T-helper 1 cell treated with Interleukin-12 subunit alpha and Interleukin-12 subunit beta and Interleukin-4 antibody, amounts not matched to agents 30 μg/mL and 1 μg/mL, for 36 hours (primary cell): ENCODE measurements around the gene CD226.
"Not testable (repeated sequence)": the region's sequence is repeated elsewhere in the genome, so short reads cannot be mapped to it uniquely, and the experiment has no call there.

Experiments used
- H3K27ac Mint-ChIP-seq: one replicate; pipeline ENCODE4 v1.8.0; 2021; ENCODE audit warnings: mild to moderate bottlenecking, mixed read lengths
- H3K27me3 Mint-ChIP-seq: one replicate; pipeline ENCODE4 v1.8.0; 2021; ENCODE audit warnings: low read depth, mixed read lengths
- H3K36me3 Mint-ChIP-seq: one replicate; pipeline ENCODE4 v1.8.0; 2021; ENCODE audit warnings: low read depth, mixed read lengths
- H3K4me1 Mint-ChIP-seq: one replicate; pipeline ENCODE4 v1.8.0; 2021; ENCODE audit warnings: low read depth, mixed read lengths
- H3K4me3 Mint-ChIP-seq: one replicate; pipeline ENCODE4 v1.8.0; 2021; ENCODE audit warnings: mild to moderate bottlenecking, moderate library complexity, mixed read lengths
- H3K9me3 Mint-ChIP-seq: one replicate; pipeline ENCODE4 v1.8.0; 2021; ENCODE audit warnings: mixed read lengths

Gene CD226

DNA sequence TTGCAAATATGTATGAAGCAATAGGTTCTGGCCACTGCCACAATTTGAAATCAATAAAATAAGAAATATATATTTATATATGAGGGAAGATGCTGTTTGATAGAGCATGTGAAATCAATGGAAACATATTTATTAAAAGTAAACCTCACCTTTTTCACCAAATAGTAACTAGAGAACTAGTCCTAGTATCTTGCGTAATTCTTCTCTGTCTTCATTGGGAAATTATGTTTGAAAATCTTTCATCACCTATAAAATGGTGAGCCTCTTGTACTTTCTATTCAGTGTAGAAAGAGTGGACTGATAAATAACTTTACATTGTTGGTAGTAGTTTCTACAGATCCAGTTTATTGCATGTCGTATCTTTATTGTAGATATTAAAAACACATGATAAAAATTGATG lies 103.0 kb downstream of the CD226 start:
- Mint-ChIP-seq H3K9me3 (no peaks in the 10 kb centered on the region), H3K27me3 (no peaks in the 10 kb centered on the region), H3K27ac (no peak overlapping the region), H3K4me3 (no peak overlapping the region), H3K4me1 (no peaks in the 10 kb centered on the region), H3K36me3 (no peaks in the 10 kb centered on the region)

DNA sequence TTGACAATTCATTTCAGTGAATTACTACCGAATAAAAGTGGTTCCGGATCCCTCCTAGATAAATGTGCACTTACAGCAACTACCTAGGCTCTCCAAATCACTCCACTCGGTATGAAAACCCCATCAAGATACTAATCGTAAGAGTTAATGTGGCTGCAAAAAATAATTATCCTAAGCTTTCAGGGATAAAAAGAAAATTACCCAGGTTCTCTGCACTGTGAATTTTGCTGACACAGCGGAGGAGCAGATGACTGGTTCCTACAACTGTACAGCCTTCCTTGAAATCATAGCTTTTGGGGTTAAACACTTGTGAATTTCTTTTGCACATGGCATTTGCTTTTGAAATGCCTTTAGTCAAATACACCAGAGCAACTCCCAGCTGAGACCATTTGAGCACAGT lies 104.7 kb downstream of the CD226 start:
- H3K9me3 Mint-ChIP-seq, result no peaks in the 10 kb centered on the region
- H3K4me1 Mint-ChIP-seq, result no peaks in the 10 kb centered on the region
- no peak overlapping the region for H3K4me3 Mint-ChIP-seq
- no peaks in the 10 kb centered on the region for H3K27me3 Mint-ChIP-seq
- H3K36me3 Mint-ChIP-seq, result no peaks in the 10 kb centered on the region
- no peak overlapping the region for H3K27ac Mint-ChIP-seq

DNA sequence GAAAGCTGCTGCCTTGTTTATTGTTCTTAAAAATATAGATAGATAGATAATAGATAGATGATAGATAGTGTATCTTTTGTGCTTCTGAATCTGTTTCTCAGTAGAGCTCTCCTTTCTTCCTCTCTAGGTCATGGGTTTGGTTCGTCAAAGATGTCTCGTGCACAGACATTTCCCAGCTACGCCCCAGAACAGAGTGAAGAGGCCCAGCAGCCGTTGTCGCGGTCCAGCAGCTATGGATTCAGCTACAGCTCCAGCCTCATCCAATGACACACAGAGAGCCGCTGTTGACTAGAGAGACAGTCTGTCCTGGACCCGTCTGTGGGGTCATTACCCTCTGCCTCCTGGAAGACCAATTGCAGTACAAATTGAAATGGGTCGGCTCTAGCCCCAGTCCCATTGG lies 106.6 kb downstream of the CD226 start:
- Mint-ChIP-seq H3K36me3 (no peaks in the 10 kb centered on the region), H3K4me1 (no peaks in the 10 kb centered on the region), H3K9me3 (no peaks in the 10 kb centered on the region), H3K4me3 (no peak overlapping the region), H3K27ac (no peak overlapping the region), H3K27me3 (no peaks in the 10 kb centered on the region)

- Mint-ChIP-seq H3K4me1 (no peaks in the 10 kb centered on the region), H3K4me3 (no peak overlapping the region)
Observed at GRCh38 chr18:69840445-69840844, 107.2 kb downstream of the CD226 start.

GRCh38 chr18:69840001-69840400 lies 107.7 kb downstream of the CD226 start:
- Mint-ChIP-seq H3K9me3 (no peaks in the 10 kb centered on the region), H3K27ac (no peak overlapping the region), H3K27me3 (no peaks in the 10 kb centered on the region), H3K36me3 (peaks cover 4% of the 10 kb centered on the region), H3K4me3 (no peak overlapping the region), H3K4me1 (no peaks in the 10 kb centered on the region)

More at GRCh38 chr18:69840445-69840844, 107.2 kb downstream of the CD226 start:
- no peaks in the 10 kb centered on the region for H3K27me3 Mint-ChIP-seq
- no peaks in the 10 kb centered on the region for H3K9me3 Mint-ChIP-seq
- H3K36me3 Mint-ChIP-seq, result peaks cover 3% of the 10 kb centered on the region
- H3K27ac Mint-ChIP-seq, result no peak overlapping the region

- Mint-ChIP-seq H3K27me3 (no peaks in the 10 kb centered on the region), H3K27ac (no peak overlapping the region), H3K36me3 (peaks cover 8% of the 10 kb centered on the region), H3K4me3 (no peak overlapping the region), H3K9me3 (no peaks in the 10 kb centered on the region), H3K4me1 (no peaks in the 10 kb centered on the region)
Observed at GRCh38 chr18:69839497-69839896, 108.2 kb downstream of the CD226 start.

DNA sequence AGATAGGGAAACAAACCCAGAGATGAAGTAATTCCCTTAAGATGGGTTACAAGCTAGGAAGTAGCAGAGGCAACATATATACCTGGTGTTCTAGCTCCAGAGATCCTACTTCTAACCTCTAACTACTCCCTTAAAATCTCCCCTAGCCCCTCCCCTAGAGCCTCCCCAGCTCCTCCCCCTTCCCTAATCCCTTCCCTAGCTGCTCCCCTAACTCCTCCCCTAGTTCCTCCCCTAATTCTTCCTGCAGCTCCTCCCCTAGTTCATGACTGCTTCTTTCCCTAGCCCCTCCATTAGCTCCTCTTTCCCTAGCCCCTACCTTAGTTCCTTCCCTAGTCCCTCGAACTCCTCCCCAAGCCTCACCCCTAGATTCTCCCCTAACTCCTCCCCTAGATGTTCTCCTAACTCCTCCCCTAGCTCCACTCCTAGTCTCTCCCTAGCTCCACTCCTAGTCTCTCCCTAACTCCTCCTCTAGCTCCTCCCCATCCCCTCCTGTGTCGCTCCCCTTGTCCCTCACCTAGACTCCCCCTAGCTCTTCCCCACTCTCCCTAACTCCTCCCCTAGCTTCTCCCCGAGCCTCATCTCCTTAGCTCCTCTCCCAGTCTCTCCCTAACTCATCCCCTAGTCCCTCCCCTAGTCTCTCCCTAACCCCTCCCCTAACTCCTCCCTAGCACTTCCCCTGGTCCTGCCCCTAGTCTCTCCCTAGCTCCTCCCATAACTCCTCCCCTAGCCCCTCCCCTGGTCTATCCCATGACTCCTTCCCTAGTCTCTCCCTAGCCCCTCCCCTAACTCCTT lies 108.9 kb downstream of the CD226 start:
- Mint-ChIP-seq H3K4me3 (no peak overlapping the region), H3K27ac (no peak overlapping the region)

GRCh38 chr18:69838003-69838402 lies 109.7 kb downstream of the CD226 start:
- no peaks in the 10 kb centered on the region for H3K4me1 Mint-ChIP-seq
- no peak overlapping the region for H3K4me3 Mint-ChIP-seq
- no peak overlapping the region for H3K27ac Mint-ChIP-seq
- peaks cover 10% of the 10 kb centered on the region for H3K36me3 Mint-ChIP-seq
- no peaks in the 10 kb centered on the region for H3K27me3 Mint-ChIP-seq
- no peaks in the 10 kb centered on the region for H3K9me3 Mint-ChIP-seq

More for the DNA sequence above, 108.9 kb downstream of the CD226 start:
- Mint-ChIP-seq H3K36me3 (peaks cover 10% of the 10 kb centered on the region), H3K9me3 (no peaks in the 10 kb centered on the region), H3K27me3 (no peaks in the 10 kb centered on the region), H3K4me1 (no peaks in the 10 kb centered on the region)

DNA sequence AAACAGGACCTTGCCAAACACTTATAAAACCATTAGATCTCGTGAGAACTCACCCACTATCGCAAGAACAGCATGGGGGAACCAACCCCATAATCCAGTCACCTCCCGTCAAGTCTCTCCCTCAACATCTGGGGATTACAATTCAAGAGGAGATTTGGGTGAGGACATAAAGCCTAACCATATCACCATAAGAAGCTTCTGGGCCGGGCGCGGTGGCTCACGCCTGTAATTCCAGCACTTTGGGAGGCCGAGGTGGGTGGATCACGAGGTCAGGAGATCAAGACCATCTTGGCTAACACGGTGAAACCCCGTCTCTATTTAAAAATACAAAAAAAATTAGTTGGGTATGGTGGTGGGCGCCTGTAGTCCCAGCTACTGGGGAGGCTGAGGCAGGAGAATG lies 112.7 kb downstream of the CD226 start:
- H3K4me1 Mint-ChIP-seq, H3K27ac Mint-ChIP-seq, H3K9me3 Mint-ChIP-seq, H3K4me3 Mint-ChIP-seq, H3K27me3 Mint-ChIP-seq: not testable (repeated sequence)
- H3K36me3 Mint-ChIP-seq, result peaks cover 23% of the 10 kb centered on the region

DNA sequence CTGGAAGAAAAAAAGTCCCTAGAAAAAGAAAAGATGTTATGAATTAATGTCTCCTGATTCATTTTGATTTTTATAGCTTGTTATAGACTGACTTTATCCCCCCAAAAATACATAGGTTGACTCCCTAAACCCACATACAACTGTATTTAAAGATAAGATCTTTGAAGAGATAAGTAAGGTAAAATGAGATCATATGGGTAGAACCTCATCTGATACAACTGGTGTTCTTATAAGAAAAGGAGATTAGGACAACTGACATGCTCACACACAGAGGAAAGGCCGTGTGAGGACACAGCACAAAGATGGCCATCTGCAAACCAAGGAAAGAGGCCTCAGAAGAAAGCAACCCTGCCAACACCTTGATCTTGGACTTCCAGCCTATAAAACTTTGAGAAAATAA lies 117.5 kb downstream of the CD226 start:
- H3K4me1 Mint-ChIP-seq, result no peaks in the 10 kb centered on the region

DNA sequence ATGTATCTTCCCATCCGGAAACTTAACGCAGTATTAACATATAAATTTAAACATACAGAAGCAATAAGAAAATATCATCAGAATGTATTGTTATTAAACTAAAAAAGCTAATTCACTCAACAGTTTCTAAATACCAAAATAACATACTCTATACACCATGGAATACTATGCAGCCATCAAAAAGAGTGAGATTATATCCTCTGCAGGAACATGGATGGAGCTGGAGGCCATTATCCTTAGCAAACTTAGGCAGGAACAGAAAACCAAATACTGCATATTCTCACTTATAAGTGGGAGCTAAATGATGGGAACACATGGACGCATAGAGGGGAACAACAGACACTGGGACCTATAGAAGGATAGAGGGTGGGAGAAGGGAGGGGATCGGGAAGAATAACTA lies 127.1 kb downstream of the CD226 start:
- Mint-ChIP-seq H3K27ac (no peak overlapping the region), H3K4me1 (no peaks in the 10 kb centered on the region), H3K4me3 (no peak overlapping the region)

More for the DNA sequence above, 117.5 kb downstream of the CD226 start:
- peaks cover 23% of the 10 kb centered on the region for H3K36me3 Mint-ChIP-seq
- H3K27ac Mint-ChIP-seq, result no peak overlapping the region
- H3K4me3 Mint-ChIP-seq, result no peak overlapping the region
- no peaks in the 10 kb centered on the region for H3K9me3 Mint-ChIP-seq
- H3K27me3 Mint-ChIP-seq, result no peaks in the 10 kb centered on the region

DNA sequence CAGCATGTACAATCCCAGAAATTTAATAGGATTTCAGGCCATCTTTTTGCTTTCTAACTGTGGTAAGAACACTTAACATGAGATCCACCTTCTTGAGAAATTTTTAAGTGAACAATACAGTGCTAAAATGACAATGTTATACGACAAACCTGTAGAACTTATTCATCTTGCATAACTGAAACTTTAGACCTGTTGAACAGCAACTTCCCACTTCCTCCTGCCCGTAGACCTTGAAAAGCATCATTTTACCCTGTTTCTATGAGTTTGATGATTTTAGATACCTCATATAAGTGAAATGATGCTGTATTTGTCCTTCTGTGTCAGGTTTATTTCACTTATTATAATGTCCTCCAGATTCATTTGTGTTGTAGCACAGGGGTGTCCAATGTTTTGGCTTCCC lies 128.2 kb downstream of the CD226 start:
- no peaks in the 10 kb centered on the region for H3K4me1 Mint-ChIP-seq
- peaks cover 3% of the 10 kb centered on the region for H3K36me3 Mint-ChIP-seq
- no peak overlapping the region for H3K4me3 Mint-ChIP-seq
- H3K27me3 Mint-ChIP-seq, result no peaks in the 10 kb centered on the region
- no peak overlapping the region for H3K27ac Mint-ChIP-seq
- H3K9me3 Mint-ChIP-seq, result peaks cover 11% of the 10 kb centered on the region

More for the DNA sequence above, 127.1 kb downstream of the CD226 start:
- no peaks in the 10 kb centered on the region for H3K27me3 Mint-ChIP-seq
- H3K36me3 Mint-ChIP-seq, result peaks cover 3% of the 10 kb centered on the region
- H3K9me3 Mint-ChIP-seq, result peaks cover 11% of the 10 kb centered on the region

GRCh38 chr18:69817335-69817940 lies 130.2 kb downstream of the CD226 start:
- Mint-ChIP-seq H3K4me1 (no peaks in the 10 kb centered on the region), H3K9me3 (peaks cover 10% of the 10 kb centered on the region), H3K27me3 (no peaks in the 10 kb centered on the region), H3K4me3 (no peak overlapping the region), H3K36me3 (peaks cover 6% of the 10 kb centered on the region), H3K27ac (no peak overlapping the region)

DNA sequence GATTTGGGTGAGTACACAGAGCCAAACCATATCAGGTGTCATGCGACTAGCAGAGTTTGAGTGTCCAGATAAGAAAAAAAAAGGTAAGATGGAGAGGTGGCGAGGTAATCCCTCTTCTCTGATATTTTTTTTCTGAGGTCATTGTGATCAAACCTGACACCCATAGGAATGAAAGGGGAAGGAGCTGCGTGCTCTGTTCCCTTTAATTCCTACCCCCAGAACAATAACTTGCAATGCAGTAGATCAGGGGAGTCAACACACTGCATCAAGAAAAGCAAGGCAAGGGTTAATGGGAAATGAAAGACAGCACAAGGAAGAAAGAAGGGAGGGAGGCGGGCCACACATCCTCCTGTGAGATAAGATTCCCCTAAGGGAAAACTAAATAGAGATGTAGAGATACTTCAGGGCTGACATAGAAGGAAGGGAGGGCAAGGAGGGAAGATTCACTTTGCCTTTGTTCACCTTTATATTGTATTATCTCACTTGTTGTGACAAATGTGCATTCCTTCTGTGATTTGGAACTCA lies 132.8 kb downstream of the CD226 start:
- peaks cover 9% of the 10 kb centered on the region for H3K36me3 Mint-ChIP-seq
- no peak overlapping the region for H3K27ac Mint-ChIP-seq

DNA sequence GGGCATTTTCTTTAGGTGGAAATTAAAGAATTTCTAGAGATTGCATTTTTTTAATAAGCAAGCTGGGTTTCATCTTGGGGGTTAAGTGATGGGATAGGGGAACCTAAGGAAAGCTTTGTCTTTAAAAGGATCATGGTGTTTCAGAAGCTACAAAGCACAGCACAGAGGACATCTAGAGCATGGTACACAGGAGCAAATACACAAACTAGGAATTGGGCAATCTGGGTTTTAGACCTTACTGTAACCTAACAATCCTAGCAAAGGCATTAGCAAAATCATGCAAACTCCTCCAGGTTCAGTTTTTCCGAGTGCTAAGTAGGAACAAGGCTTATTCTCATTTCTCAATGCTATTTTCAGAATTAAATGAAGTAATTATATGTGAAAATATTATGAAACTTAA lies 134.1 kb downstream of the CD226 start:
- no peak overlapping the region for H3K4me3 Mint-ChIP-seq
- H3K4me1 Mint-ChIP-seq, result no peaks in the 10 kb centered on the region
- H3K9me3 Mint-ChIP-seq, result no peaks in the 10 kb centered on the region
- peaks cover 6% of the 10 kb centered on the region for H3K36me3 Mint-ChIP-seq
- H3K27ac Mint-ChIP-seq, result no peak overlapping the region
- no peaks in the 10 kb centered on the region for H3K27me3 Mint-ChIP-seq

More for the DNA sequence above, 132.8 kb downstream of the CD226 start:
- Mint-ChIP-seq H3K4me1 (no peaks in the 10 kb centered on the region), H3K9me3 (peaks cover 4% of the 10 kb centered on the region), H3K27me3 (no peaks in the 10 kb centered on the region), H3K4me3 (no peak overlapping the region)
